Fibroblast of villous mesenchyme (primary cell): ENCODE data around the gene ADCK2. TPM values are rescaled to one million over a fixed set of nuclear protein-coding genes. Genes with fewer than 3 reads are reported as not detected.

Source experiments
- DNase-seq: peaks from one replicate; pipeline ENCODE4 v3.0.0-alpha.2; 2010; ENCODE audit warnings: low read depth
- H3K4me3 ChIP-seq: 2 replicates; pipeline ENCODE4 v1.5.1; 2011; ENCODE audit warnings: low read depth, mild to moderate bottlenecking, low read length
- CTCF ChIP-seq: IDR thresholded peaks from 2 replicates; pipeline ENCODE4 v1.5.1; 2012; ENCODE audit warnings: low read depth, mild to moderate bottlenecking, low read length; ENCODE audit not compliant: insufficient read depth
- total RNA-seq: library from RNA; depleted of rRNA; stranded (reverse); fragments of >200 nt; gene quantifications from 2 replicates; pipeline ENCODE4 v1.2.3, GENCODE V29; 2012

Gene ADCK2
- total RNA-seq, 1 donor: 20.3 TPM

- DNase-seq: no peak
- H3K4me3 ChIP-seq: no peak overlapping the region
- no peak for TF ChIP-seq CTCF
Measured at GRCh38 chr7:140678816-140679130, 6.0 kb downstream of the ADCK2 start.

- TF ChIP-seq CTCF: no peak
- H3K4me3 ChIP-seq: no peak overlapping the region
- no peak for DNase-seq
Measured at GRCh38 chr7:140679186-140679585, 6.4 kb downstream of the ADCK2 start.

- DNase-seq: no peak
- no peak for TF ChIP-seq CTCF
- no peak overlapping the region for H3K4me3 ChIP-seq
Measured at GRCh38 chr7:140680886-140681285, 8.1 kb downstream of the ADCK2 start.

GRCh38 chr7:140681766-140682165, 9.0 kb downstream of the ADCK2 start:
- H3K4me3 ChIP-seq: no peak overlapping the region
- no peak for DNase-seq
- TF ChIP-seq CTCF: no peak

- DNase-seq: no peak
- TF ChIP-seq CTCF: no peak
- H3K4me3 ChIP-seq: no peak overlapping the region
Measured at GRCh38 chr7:140683657-140684056, 10.9 kb downstream of the ADCK2 start.

- no peak for DNase-seq
- TF ChIP-seq CTCF: no peak
- no peak overlapping the region for H3K4me3 ChIP-seq
Measured at GRCh38 chr7:140684066-140684950, 11.6 kb downstream of the ADCK2 start.

- no peak overlapping the region for H3K4me3 ChIP-seq
Measured at GRCh38 chr7:140685407-140686087, 12.8 kb downstream of the ADCK2 start.

More at GRCh38 chr7:140685407-140686087, 12.8 kb downstream of the ADCK2 start:
- TF ChIP-seq CTCF: no peak
- no peak for DNase-seq
